A549 treated with AZD9567 at 1 μM for 4 hours (cell line): ENCODE measurements around the gene CPXM2. TPM values are rescaled to one million over a fixed set of nuclear protein-coding genes. Genes with fewer than 3 reads are reported as not detected.

Experiments used
- total RNA-seq: library from RNA; stranded (reverse); fragments of 200-300 nt; extraction: Qiagen RNA extraction; gene quantifications from 5 replicates; pipeline ENCODE4 v1.2.3, GENCODE V29; 2022; ENCODE audit not compliant: insufficient read depth

Gene CPXM2
- not detected in 5 replicates for total RNA-seq

GRCh38 chr10:123891144-123892071 lies at the start of gene CPXM2:
Gene CPXM2, minus strand, starts transcription at chr10:123891807. Its CDS starts 148 bp downstream, at chr10:123891659.

Other genes starting within 250 kb of the CPXM2 start
- gene GPR26, start 225.5 kb downstream of the CPXM2 start, total RNA-seq = not detected in 5 replicates
- 4.6 to 7.1 TPM (median 6.7 TPM) in 5 replicates for gene CHST15, start 201.8 kb upstream of the CPXM2 start, total RNA-seq